K562 (cell line): ENCODE measurements around the gene GAPDH. TPM values are rescaled to one million over a fixed set of nuclear protein-coding genes. Genes with fewer than 3 reads are reported as not detected.

Experiments
- ATAC-seq: fragments of 200-7000 bp; cut with Tn5 transposase; 3 replicates; pipeline ENCODE4 v1.9.1; 2020; ENCODE audit warnings: moderate library complexity
- BruUV-seq: library from RNA; stranded (reverse); fragments of 400-500 nt; replicated peaks from 2 replicates; lab custom pipeline; 2021; lab: Mats Ljungman, UMichigan
- CTCF ChIA-PET: fragments of 300-600 bp; formaldehyde crosslinking; extraction: SDS; loops from one replicate; lab custom pipeline; 2021; ENCODE audit warnings: low intra/inter-chr PET ratio; lab: Yijun Ruan, JAX
- POLR2A ChIA-PET: fragments of 300-600, 350-650 bp; sonication (Branson Sonifier 250); formaldehyde crosslinking; extraction: SDS; loops from one replicate; lab custom pipeline; 2021; ENCODE audit warnings: antibody characterized with exemption, inconsistent platforms; lab: Yijun Ruan, JAX
- DNase-seq, 4 experiments: peaks; one replicate each; pipeline versions ENCODE4 v3.0.0 to v3.0.0-alpha.2; 2011 to 2018; ENCODE audit warnings: low spot score in 3 of 4, mixed read lengths in 3 of 4; ENCODE audit errors: extremely low read depth in 1 of 4
- FAIRE-seq: peaks from 2 replicates; lab custom pipeline; 2011; peaks lifted over from hg19 to GRCh38; lab: Jason Lieb, UNC
- H2AFZ ChIP-seq: 2 replicates; pipeline ENCODE4 v1.6.0; 2011; ENCODE audit warnings: low read depth, low read length, control low read depth, inconsistent platforms
- H3K27ac ChIP-seq: fragments of 200-600 bp; 3 replicates; pipeline ENCODE4 v1.8.0; 2011; ENCODE audit warnings: low read depth, mild to moderate bottlenecking, control low read depth, inconsistent platforms, low read length, moderate library complexity, mixed read lengths; ENCODE audit errors: extremely low read depth
- H3K27me3 ChIP-seq, 2 experiments: fragments of 300-600 bp in 1 of 2; 2 replicates in 1 of 2; 3 replicates in 1 of 2; pipeline versions ENCODE4 v1.6.0 to v1.8.0; 2011; ENCODE audit warnings: inconsistent platforms in 2 of 2, low read length in 2 of 2, mild to moderate bottlenecking in 1 of 2, mixed read lengths in 1 of 2, moderate library complexity in 1 of 2; ENCODE audit not compliant: control insufficient read depth in 2 of 2, insufficient read depth in 2 of 2
- H3K36me3 ChIP-seq: fragments of 300-600 bp; 3 replicates; pipeline ENCODE4 v1.8.0; 2011; ENCODE audit warnings: mild to moderate bottlenecking, low read length, inconsistent platforms; ENCODE audit not compliant: control insufficient read depth, insufficient read depth
- H3K4me1 ChIP-seq, 2 experiments: fragments of 200-600 bp in 1 of 2; replicated peaks in 1 of 2; 2 replicates in 1 of 2; 3 replicates in 1 of 2; pipeline versions ENCODE4 v1.5.1 to v1.8.0; 2011; ENCODE audit warnings: inconsistent platforms in 2 of 2, low read length in 2 of 2, mild to moderate bottlenecking in 1 of 2, mixed read lengths in 1 of 2, moderate library complexity in 1 of 2; ENCODE audit not compliant: control insufficient read depth in 2 of 2, insufficient read depth in 2 of 2
- H3K4me2 ChIP-seq: 2 replicates; pipeline ENCODE4 v1.6.1; 2011; ENCODE audit warnings: low read length, control low read depth, inconsistent platforms, mixed read lengths; ENCODE audit not compliant: insufficient read depth
- H3K4me3 ChIP-seq: fragments of 200-600 bp; sonication (generic), shearing (Covaris generic); 2 replicates; pipeline ENCODE4 v1.5.1; 2016; ENCODE audit warnings: control low read depth, inconsistent platforms
- H3K79me2 ChIP-seq: fragments of 200-600 bp; 3 replicates; pipeline ENCODE4 v1.8.0; 2011; ENCODE audit warnings: low read length, inconsistent platforms; ENCODE audit not compliant: control insufficient read depth, insufficient read depth
- H3K9ac ChIP-seq, 2 experiments: 2 replicates each; pipeline versions ENCODE4 v1.6.0 to v1.6.1; 2011; ENCODE audit warnings: low read depth in 2 of 2, low read length in 2 of 2, control low read depth in 1 of 2, inconsistent platforms in 1 of 2, mild to moderate bottlenecking in 1 of 2, mixed read lengths in 1 of 2; ENCODE audit not compliant: insufficient read depth in 1 of 2
- H3K9me1 ChIP-seq: one replicate; pipeline ENCODE4 v1.6.0; 2011; ENCODE audit warnings: inconsistent platforms, mild to moderate bottlenecking, low read length, moderate library complexity; ENCODE audit not compliant: control insufficient read depth, insufficient read depth
- H3K9me3 ChIP-seq: replicated peaks from 2 replicates; pipeline ENCODE4 v1.5.1; 2011; ENCODE audit warnings: low read depth, low read length, inconsistent platforms; ENCODE audit not compliant: control insufficient read depth, insufficient read depth
- H4K20me1 ChIP-seq: replicated peaks from 2 replicates; pipeline ENCODE4 v1.6.1; 2011; ENCODE audit warnings: low read length, inconsistent platforms, mixed read lengths; ENCODE audit not compliant: control insufficient read depth, insufficient read depth
- HMGN3 ChIP-seq: IDR thresholded peaks from 2 replicates; pipeline ENCODE4 v1.6.1; 2011; ENCODE audit warnings: borderline replicate concordance, low read depth, mild to moderate bottlenecking, mixed read lengths, low read length; ENCODE audit not compliant: insufficient read length; ENCODE audit errors: extremely low read depth
- MGA ChIP-seq: fragments of 450-650 bp; IDR thresholded peaks from 2 replicates; pipeline ENCODE4 v1.6.1; 2016; ENCODE audit warnings: mild to moderate bottlenecking, moderate library complexity
- MTF1 ChIP-seq: fragments of 250-450 bp; sonication (Bioruptor Pico); IDR thresholded peaks from 2 replicates; pipeline ENCODE4 v1.9.0; 2021; ENCODE audit warnings: moderate library complexity, mild to moderate bottlenecking, inconsistent platforms, borderline replicate concordance
- PATZ1 ChIP-seq: fragments of 250-450 bp; sonication (Bioruptor Pico); IDR thresholded peaks from 2 replicates; pipeline ENCODE4 v1.5.0; 2020; ENCODE audit warnings: mild to moderate bottlenecking, borderline replicate concordance
- PHB ChIP-seq: fragments of 250-450 bp; sonication (Bioruptor Pico); IDR thresholded peaks from 2 replicates; pipeline ENCODE4 v1.5.0; 2021
- SETDB1 ChIP-seq: IDR thresholded peaks from one replicate; pipeline ENCODE4 v1.6.1; 2012; ENCODE audit warnings: low read length, control low read depth, inconsistent platforms
- ZNF431 ChIP-seq: sonication (generic); formaldehyde crosslinking; IDR thresholded peaks from 2 replicates; pipeline ENCODE4 v1.8.0; 2022; ENCODE audit warnings: mild to moderate bottlenecking, missing genetic modification reagents
- ZNF584 ChIP-seq: fragments of 200-800 bp; sonication (Bioruptor generic); IDR thresholded peaks from 2 replicates; pipeline ENCODE4 v1.6.1; 2016; ENCODE audit warnings: low read depth, mild to moderate bottlenecking, missing genetic modification characterization, missing compliant biosample characterization
- WGBS: fragments of 100-300 bp; shearing (Covaris generic); methylation state at CpG from one replicate; pipeline ENCODE4 v1.1.6; 2016; ENCODE audit warnings: low coverage, mixed read lengths; ENCODE audit not compliant: insufficient coverage; ENCODE audit errors: missing lambda C conversion rate; 5-methylcytosine and 5-hydroxymethylcytosine counted together
- in situ Hi-C: fragments of 300-500 bp; cut with MboI; formaldehyde crosslinking; loops from 4 replicates; pipeline ENCODE4 v1.15.0; 2018; ENCODE audit warnings: inconsistent platforms, mixed read lengths
- intact Hi-C: fragments of 100-400 bp; cut with micrococcal nuclease; formaldehyde crosslinking; loops from 2 replicates; pipeline ENCODE4 v1.14.2; 2022
- polyA plus RNA-seq, 8 experiments: library from polyadenylated mRNA; depleted of rRNA in 4 of 8; stranded (reverse) in 5 of 8; unstranded in 3 of 8; fragments of >200 nt; fragmentation: Nextera tagmentation in 2 of 8; fragmentation: Illumina TruSeq in 1 of 8; extraction: Ambion mirVana in 2 of 8; extraction: Trizol in 1 of 8; gene quantifications; 2 replicates each; pipeline versions ENCODE4 v1.2.1 to v1.2.3, GENCODE V29; 2011 to 2014; ENCODE audit warnings: inconsistent platforms in 1 of 8, missing spikeins in 1 of 8
- total RNA-seq, 7 experiments: library from RNA; depleted of rRNA in 6 of 7; stranded (reverse); fragments of >200 nt in 6 of 7; fragmentation: Illumina TruSeq in 2 of 7; extraction: Trizol in 2 of 7; gene quantifications; 2 replicates each; pipeline versions ENCODE4 v1.2.1 to v1.2.3, GENCODE V29; 2011 to 2021; ENCODE audit warnings: low replicate concordance in 1 of 7

GAPDH gene
- total and polyA plus RNA-seq, 9 of the 15 experiments (the other 6 are each of a cell fraction or from before 2014, with no cell fraction given) = 2,206 to 6,793 (median 4,217) TPM

GRCh38 chr12:6560501-6561205 lies 26.3 kb downstream of the GAPDH start:
- peaks cover 13% of the 10 kb centered on the region for H3K79me2 ChIP-seq
- in situ Hi-C loops = no loop called here
- no TSS peak for BruUV-seq
- DNase-seq = no peak
- H3K9ac ChIP-seq = no peak overlapping the region
- peaks cover 0 to 5% of the 10 kb centered on the region in 2 experiments; a peak in 2 of 5 replicates for H3K4me1 ChIP-seq
- ChIA-PET POLR2A (interaction anchor here (0.6 kb wide), 1 partner anchor 28 kb away, joined by 4 read pairs; no protein-coding TSS in a partner anchor), CTCF (no interaction called here)
- no peaks in the 10 kb centered on the region for H3K9me1 ChIP-seq
- ATAC-seq = no peak
- intact Hi-C loops = no loop called here
- FAIRE-seq = no peak
- H3K4me2 ChIP-seq = no peak overlapping the region
- WGBS = 96% methylated on average over 10 of the region's 13 CpGs
- H3K27ac ChIP-seq = no peak overlapping the region
- no peak overlapping the region for H3K4me3 ChIP-seq
- no peaks in the 10 kb centered on the region for H3K27me3 ChIP-seq
- H3K9me3 ChIP-seq = no peaks in the 10 kb centered on the region
- H4K20me1 ChIP-seq = no peaks in the 10 kb centered on the region; the same call in 1 of the 2 replicates
- H2AFZ ChIP-seq = no peak overlapping the region
- H3K36me3 ChIP-seq = peaks cover 85% of the 10 kb centered on the region
- TF ChIP-seq PHB (CRISPR knock-in tag) = no peak
- TF ChIP-seq PATZ1 (CRISPR knock-in tag) = no peak
- no peak for TF ChIP-seq SETDB1
- TF ChIP-seq MGA = no peak
- TF ChIP-seq MTF1 (CRISPR knock-in tag) = no peak
- TF ChIP-seq HMGN3 = no peak
- TF ChIP-seq ZNF431 (CRISPR knock-in tag) = no peak
- TF ChIP-seq ZNF584 (CRISPR knock-in tag) = no peak
